HG03045 (cell line): ENCODE results near the gene PLTP.
"Not testable (repeated sequence)": the region's sequence is repeated elsewhere in the genome, so short reads cannot be mapped to it uniquely, and the experiment has no call there.

Experiments
- ATAC-seq: cut with Tn5 transposase; IDR thresholded peaks from one replicate; pipeline ENCODE4 v1.9.1; 2021; ENCODE audit warnings: mild to moderate bottlenecking, moderate library complexity; ENCODE audit not compliant: unreplicated experiment

The PLTP gene

GRCh38 chr20:45880988-45881788 lies 30.8 kb downstream of the PLTP start, which contains the start of gene ZSWIM1:
Gene ZSWIM1 (plus strand): TSS chr20:45881227. CDS start chr20:45882593, 1,366 bp downstream.
- ATAC-seq: peak; percentile 97

GRCh38 chr20:45878076-45878761 lies 33.7 kb downstream of the PLTP start:
- ATAC-seq: no peak

GRCh38 chr20:45874576-45874975 lies 37.4 kb downstream of the PLTP start:
- no peak for ATAC-seq

GRCh38 chr20:45874104-45874481 lies 37.9 kb downstream of the PLTP start:
- ATAC-seq: not testable (repeated sequence)

- ATAC-seq: no peak
These were observed 38.4 kb downstream of the PLTP start for GRCh38 chr20:45873409-45874103.

- ATAC-seq: no peak
These were observed 39.3 kb downstream of the PLTP start for GRCh38 chr20:45872626-45873025.

DNA sequence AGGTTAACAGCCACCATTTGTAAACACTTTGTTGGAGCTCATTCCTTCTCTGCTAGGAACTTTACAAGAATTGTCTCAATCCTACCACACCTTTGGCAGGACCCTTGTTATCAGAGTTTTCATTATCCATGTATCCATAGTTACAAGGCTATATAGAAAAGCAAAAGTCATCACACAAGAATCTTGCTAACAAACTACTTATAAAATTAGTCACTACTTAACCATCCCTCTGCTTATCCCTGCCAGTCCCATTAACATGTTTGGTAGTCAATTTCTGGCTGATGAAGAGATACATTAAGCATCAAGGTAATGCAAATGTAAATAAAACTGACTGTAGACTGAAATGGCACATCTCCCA lies 44.2 kb downstream of the PLTP start:
- ATAC-seq: no peak

DNA sequence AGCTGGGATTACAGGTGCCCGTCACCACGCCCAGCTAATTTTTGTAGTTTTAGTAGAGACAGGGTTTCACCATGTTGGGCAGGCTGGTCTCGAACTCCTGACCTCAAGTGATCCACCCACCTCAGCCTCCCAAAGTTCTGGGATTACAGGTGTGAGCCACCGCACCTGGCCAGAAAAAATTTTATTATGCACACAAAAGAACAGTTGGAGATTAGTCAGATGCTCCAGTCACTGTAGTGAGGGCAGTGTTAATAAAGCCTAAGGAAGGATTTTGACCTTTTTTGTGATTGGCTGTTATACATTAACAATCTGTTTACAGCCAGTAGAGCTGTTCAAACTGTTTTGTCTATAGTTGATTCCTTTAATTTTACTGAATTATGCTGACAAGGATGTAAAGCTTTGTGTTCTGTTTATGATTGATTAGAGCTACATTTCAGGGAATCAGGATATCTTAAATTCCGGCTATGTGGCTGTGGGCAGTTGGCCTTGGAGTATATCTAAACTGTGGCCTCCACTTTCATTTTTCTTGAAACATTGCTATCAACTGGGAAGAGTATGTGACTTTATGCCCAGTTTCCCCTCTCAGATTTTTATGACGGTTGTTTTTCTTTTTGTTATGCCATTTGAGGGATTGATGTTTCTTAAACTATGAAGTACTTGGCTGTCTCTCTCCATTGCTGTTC lies 44.7 kb downstream of the PLTP start:
- no peak for ATAC-seq

DNA sequence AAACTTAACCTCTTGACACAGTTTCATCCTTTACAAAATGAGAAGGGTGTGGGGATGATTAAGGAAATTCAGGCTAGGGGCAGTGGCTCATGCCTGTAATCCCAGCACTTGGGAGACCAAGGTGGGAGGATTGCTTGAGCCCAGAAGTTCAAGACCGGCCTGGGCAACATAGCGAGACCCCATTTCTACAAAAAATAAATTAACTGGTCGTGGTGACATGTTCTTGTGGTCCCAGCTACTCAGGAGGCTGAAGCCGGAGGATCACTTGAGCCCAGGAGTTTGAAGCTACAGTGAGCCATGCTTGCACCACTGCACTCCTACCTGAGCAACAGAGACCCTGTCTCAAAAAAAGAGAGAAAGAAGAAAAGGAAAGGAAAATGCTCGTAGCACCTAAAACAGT lies 45.5 kb downstream of the PLTP start:
- no peak for ATAC-seq

GRCh38 chr20:45863543-45864470 lies 48.1 kb downstream of the PLTP start:
- ATAC-seq: no peak

- no peak for ATAC-seq
These were observed 50.5 kb downstream of the PLTP start for GRCh38 chr20:45861221-45862075.

DNA sequence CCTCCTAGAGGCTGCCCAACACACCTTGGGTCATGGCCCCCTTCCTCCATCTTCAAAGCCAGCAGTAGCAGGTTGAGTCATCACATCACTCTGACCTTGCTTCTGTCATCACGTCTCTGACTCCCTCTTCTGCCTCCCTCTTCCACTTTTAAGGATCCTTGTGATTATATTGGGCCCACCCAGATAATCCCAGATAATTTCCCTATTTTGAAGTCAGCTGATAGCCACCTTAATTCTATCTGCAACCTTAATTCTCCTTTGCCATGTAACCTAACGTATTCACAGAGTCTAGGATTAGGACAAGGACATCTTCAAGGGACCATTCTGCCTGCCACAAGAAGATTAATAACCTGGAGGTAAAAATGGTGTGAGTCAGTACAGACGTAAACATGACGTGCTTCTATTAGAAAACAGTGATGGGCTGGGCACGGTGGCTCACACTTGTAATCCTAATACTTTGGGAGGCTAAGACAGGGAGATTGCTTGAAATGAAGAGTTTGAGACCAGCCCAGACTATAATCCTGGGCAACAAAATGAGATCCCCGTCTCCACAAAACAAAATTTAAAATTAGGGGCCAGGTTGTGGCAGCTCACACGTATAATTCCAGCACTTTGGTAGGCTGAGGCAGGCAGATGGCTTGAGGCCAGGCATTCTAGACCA lies 51.3 kb downstream of the PLTP start:
- no peak for ATAC-seq

- ATAC-seq: no peak
These were observed 52.0 kb downstream of the PLTP start for GRCh38 chr20:45859916-45860315.

DNA sequence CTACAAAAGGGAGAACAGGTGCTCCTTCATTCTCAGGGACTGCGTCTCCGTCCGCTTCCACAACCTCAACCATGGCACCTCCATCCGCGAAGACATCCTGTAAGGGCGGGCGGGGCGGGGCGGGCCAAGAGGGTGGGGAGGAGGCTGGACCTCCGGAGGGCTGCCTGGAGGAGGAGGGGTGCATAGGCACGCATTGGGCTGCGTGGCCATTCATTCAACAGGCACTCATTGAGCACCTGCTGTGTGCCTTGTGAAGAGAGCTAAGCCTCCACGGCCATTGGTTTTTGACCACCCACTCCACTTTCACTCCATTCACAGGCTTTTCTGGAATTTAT lies 54.1 kb downstream of the PLTP start:
- ATAC-seq: peak; percentile 19

GRCh38 chr20:45857114-45857881 lies 54.7 kb downstream of the PLTP start, which contains the start of the genes ACOT8 and ZSWIM3:
Gene ACOT8 (minus strand): TSS chr20:45857392. CDS start chr20:45857315, 77 bp downstream.
Gene ZSWIM3 (plus strand): TSS chr20:45857614. CDS start chr20:45857826, 212 bp downstream.
- ATAC-seq: peak; percentile 98

- no peak for ATAC-seq
These were observed 58.5 kb downstream of the PLTP start for GRCh38 chr20:45853484-45853883.

- ATAC-seq: no peak
These were observed 59.6 kb downstream of the PLTP start for GRCh38 chr20:45852326-45852725.

GRCh38 chr20:45851501-45851900 lies 60.5 kb downstream of the PLTP start:
- ATAC-seq: no peak
